ENCODE results near the gene CMYA5.
"Not testable (repeated sequence)": the region's sequence is repeated elsewhere in the genome, so short reads cannot be mapped to it uniquely, and the experiment has no call there.

Gene CMYA5

DNA sequence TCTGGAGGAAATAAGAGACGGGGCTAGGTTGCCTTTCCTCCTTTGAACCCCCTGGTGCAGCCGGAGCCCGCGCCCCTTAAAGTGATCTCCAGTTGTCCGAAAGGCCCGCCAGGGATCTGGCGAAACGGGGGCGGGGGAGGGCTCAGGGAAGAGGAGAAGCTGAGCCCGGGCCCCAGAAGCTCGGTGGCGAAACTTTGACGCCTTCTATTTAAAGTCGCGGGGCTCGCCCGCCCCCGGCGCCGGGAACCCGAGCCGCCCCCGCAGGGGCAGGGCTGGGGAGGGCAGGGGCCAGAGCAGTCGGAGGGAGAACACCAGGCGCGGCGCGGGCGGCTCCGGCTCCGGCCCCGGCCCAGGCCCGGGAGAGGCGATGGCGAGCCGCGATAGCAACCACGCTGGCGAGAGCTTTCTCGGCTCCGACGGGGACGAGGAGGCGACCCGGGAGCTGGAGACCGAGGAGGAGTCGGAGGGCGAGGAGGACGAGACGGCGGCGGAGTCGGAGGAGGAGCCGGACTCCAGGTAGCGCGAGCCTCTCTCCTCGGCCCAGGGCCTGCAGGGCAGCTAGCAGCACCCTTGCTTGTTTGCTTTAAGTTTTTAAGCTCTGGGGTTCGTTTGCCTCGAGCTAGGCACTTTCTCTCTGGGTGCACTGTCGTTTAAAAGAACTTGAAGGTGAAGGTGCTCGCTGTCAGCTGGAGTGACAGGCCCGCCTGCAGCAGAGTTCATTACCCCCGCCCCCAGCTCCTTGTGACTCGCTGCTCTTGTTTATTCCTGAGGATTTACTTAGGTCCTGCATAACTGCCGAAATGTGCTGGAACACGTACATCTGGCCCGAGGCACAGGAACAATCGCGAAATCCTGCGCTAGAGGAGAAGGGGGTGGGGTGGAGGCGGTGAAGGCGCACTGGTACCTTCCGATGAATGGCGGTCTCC, at the start of gene CMYA5:
CMYA5 (plus strand) TSS at position 296 of the 926 bp plus-strand sequence; CDS start at position 368, 72 bp downstream.
- no peak for DNase-seq

GRCh38 chr5:79640571-79641055, 49.0 kb upstream of the CMYA5 start:
- no peak for DNase-seq

DNA sequence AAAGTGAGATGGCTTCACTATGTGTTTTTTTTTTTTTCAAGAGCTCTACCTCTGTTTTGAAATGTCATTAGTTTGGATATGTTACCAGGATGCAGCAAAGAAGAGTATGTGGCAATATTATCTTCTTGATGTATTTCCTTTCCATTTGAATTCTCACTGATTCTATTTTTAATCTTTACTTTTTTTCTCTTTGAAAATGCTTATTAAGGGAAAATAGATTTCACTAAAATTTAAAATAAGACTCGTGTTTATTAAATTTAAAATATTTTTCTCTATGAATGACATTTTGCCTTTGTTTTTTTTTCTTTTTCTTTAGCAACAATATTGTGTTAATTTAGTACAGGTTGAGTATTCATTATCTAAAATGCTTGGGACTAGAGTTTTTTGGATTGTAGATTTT, 48.2 kb upstream of the CMYA5 start:
- DNase-seq = no peak

GRCh38 chr5:79642210-79642609, 47.4 kb upstream of the CMYA5 start:
- no peak for DNase-seq

- DNase-seq = no peak
Measured at GRCh38 chr5:79653843-79654242, 35.8 kb upstream of the CMYA5 start.

DNA sequence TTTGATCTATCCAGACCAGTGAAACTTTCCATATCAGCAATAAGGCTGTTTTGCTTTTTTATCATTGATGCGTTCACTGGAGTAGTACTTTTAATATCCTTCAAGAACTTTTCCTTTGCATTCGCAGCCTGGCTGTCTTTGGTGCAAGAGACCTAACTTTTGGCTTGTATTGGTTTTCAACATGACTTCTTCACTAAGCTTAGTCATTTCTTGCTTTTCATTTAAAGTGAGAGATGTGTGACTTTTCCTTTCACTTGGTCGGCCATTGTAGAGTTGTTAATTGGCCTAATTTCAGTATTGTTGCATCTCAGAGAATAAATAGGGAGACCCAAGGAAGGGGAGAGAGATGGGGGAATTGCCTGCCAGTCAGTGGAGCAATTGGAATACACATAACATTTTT, 26.4 kb upstream of the CMYA5 start:
- no peak for DNase-seq

- no peak for DNase-seq
Measured at GRCh38 chr5:79666758-79667157, 22.9 kb upstream of the CMYA5 start.

- DNase-seq = no peak
Measured at GRCh38 chr5:79672392-79672791, 17.2 kb upstream of the CMYA5 start.

- DNase-seq = not testable (repeated sequence)
Measured at GRCh38 chr5:79676354-79676753, 13.3 kb upstream of the CMYA5 start.

- not testable (repeated sequence) for DNase-seq
Measured at GRCh38 chr5:79682102-79682501, 7.5 kb upstream of the CMYA5 start.

DNA sequence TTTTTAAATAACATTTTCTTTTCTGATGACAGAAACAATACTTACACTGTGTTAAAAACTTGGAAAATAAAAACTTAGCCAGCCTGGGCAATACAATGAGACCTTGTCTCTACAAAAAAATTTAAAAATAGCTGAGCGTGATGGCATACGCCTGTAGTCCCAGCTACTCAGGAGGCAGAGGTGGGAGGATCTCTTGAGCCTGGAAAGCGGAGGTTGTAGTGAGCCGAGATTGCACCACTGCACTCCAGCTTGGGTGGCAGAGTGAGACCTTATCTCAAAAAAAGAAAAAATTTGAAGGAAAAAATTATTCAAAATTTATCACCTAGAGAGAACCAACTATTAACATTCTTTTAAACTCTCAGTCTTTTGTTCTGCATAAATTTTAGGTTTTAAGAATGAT, 4.9 kb upstream of the CMYA5 start:
- no peak for DNase-seq

DNA sequence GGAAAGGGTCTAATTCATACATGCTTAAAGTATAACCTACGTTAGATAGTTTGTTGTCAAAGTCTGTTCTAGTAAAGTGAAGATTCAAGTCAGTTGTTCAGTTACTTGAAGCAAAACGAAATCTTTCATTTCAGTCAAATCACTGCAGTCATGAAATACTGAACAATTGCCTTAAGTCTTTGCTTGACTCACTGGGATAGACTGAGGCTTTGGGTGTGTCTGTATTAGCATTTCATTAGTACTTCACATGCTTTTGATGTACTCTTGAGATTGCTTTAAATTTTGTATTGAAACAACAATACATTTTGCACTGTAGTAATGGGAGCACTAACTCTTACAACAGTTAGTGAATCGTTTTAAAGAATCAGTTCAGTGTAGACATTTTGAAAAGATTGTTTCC, 4.0 kb upstream of the CMYA5 start:
- no peak for DNase-seq

GRCh38 chr5:79686799-79687198, 2.8 kb upstream of the CMYA5 start:
- DNase-seq = no peak

DNA sequence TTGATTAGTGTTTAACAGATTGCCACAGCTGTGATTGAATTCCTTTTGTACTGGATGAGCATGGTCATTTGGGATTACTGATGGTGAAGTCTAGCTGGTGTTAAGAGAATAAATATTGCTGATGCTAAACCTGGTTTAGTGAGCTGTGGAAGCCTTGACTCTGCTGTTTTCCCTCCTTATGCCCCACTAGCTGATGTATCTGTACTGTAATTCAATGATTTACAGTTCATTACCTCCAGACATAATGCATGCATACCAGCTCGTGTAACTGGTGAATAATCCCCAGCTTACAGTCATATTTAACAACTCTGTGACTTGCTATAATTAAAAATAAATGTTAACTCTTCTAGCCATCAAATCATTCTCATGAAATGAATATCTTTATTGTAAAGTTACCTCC, 1.7 kb upstream of the CMYA5 start:
- no peak for DNase-seq

DNA sequence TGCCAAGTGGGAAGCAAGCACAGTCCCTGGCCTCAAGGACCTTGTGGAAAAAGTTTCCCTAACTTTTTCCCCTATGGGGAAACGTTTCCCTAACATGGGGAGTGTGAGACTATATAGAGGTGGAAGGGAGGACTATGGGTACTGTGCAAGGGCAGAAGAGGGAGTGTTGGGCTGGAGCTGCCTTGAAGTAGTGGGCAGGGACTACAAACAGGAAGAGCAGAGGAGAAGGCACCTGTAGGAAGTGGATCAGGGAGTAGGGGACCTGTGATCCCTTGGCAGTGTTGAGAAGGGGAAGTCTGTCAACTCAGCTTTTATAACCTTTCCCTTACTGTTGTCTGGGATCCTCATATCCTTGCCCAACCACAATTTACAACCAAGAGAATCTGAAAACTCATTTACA, 1.4 kb downstream of the CMYA5 start:
- no peak for DNase-seq

DNA sequence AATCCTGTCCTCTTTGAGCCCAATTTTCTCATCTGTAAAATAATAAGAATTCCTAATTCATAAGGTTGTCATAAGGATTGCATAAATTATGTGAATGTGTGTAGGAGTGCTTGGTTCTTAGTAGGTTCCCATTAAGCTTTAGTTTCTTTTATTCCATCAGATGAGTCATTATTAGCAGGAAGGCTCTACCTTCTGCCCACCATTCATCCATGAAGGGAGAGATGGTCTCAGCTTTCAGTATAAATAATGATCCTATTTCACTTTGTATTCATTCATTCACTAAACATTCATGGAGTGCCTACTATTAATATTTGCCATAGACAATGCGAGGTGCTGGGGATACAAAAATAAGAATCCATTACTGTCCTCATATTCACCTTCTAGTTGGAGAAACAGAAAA, 3.0 kb downstream of the CMYA5 start:
- DNase-seq = no peak

GRCh38 chr5:79694183-79694582, 4.5 kb downstream of the CMYA5 start:
- DNase-seq = no peak

GRCh38 chr5:79694652-79695051, 5.0 kb downstream of the CMYA5 start:
- no peak for DNase-seq

DNA sequence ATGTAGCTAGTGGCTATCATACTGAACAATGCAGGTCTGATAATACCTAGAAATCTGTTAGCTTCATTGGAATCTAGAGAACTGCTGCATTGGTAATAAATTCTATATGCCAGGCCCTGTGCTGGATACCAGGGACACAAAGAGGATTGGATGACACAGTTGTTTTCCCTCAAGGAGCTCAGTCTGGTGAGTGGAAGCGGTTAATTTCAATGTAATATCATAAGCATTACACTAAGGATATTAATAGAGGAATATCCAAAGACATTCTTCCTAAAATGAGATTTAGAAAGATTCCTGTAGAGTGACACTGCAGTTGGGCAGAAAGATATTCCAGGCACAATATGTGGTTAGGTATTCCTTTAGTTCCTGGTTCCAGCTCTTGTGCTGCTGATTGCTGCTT, 5.9 kb downstream of the CMYA5 start:
- no peak for DNase-seq

- DNase-seq = no peak
Measured at GRCh38 chr5:79697222-79698170, 7.9 kb downstream of the CMYA5 start.

- DNase-seq = no peak
Measured at GRCh38 chr5:79699763-79700400, 10.2 kb downstream of the CMYA5 start.

- peak; percentile 55 for DNase-seq
Measured at GRCh38 chr5:79702606-79703380, 13.2 kb downstream of the CMYA5 start.

DNA sequence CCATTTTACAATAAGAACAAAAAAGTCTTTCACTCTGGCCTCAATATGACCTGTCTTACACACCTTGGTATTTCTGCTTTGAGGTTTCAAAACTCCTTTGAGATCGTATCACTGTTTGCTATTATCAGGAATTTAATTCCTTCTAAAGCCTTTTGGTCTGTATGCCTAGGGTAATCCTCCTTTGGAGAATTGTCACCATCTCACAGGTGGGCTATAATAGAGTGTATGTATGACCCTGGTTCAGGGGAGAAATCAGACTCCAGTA, 13.7 kb downstream of the CMYA5 start:
- DNase-seq = no peak
